CD4-positive, alpha-beta T cell treated with Interleukin-21 for 1 hour (primary cell): ENCODE measurements around the gene DMD.
"Not testable (repeated sequence)": the region's sequence is repeated elsewhere in the genome, so short reads cannot be mapped to it uniquely, and the experiment has no call there.

Experiments used
- DNase-seq: peaks from one replicate; pipeline ENCODE4 v3.0.0-alpha.2; 2020

The DMD gene

GRCh38 chrX:32592786-32593185 lies 618.6 kb downstream of the DMD start:
- DNase-seq = no peak

- no peak for DNase-seq
These were observed 619.8 kb downstream of the DMD start for GRCh38 chrX:32591589-32591988.

DNA sequence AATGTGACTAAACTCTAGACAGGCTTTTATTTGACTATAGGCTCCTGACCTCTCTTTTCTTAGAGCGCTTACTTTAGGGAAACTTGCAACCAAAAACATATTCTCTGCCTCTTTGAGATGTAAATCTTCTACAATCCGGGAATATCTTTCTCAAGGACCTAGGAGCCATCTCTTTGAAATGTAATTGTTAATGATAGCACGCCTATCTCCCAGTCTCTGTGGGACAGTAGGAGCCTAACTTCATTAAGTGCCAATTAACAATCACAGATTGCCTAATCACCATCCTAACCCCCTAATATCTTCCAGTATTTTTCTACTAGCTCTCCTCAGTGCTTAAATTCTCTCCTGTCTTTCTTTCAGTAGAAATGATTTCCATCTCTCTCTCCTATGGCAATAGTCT lies 628.6 kb downstream of the DMD start:
- DNase-seq = no peak

GRCh38 chrX:32576885-32577284 lies 634.5 kb downstream of the DMD start:
- no peak for DNase-seq

DNA sequence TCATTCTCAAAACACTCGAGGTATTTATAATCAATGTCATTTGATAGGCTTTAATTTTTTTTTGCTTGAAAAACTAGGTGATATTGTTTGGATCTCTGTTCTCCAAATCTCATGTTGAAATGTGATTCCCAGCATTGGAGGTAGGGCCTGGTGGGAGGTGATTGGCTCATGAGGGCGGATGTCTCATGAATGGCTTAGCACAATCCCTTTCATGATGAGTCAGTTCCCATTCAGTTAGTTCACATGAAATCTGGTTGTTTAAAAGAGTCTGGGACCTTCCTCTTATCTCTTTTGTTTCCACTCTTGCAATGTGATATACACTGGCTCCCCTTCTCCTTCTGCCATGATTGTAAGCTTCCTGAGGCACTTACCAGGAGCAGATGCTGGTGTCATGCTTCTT lies 638.7 kb downstream of the DMD start:
- no peak for DNase-seq

- no peak for DNase-seq
These were observed 639.8 kb downstream of the DMD start for GRCh38 chrX:32571579-32571978.

GRCh38 chrX:32562261-32562660 lies 649.1 kb downstream of the DMD start:
- no peak for DNase-seq

- no peak for DNase-seq
These were observed 666.2 kb downstream of the DMD start for GRCh38 chrX:32545101-32545500.

GRCh38 chrX:32538554-32538953 lies 672.8 kb downstream of the DMD start:
- DNase-seq = no peak

DNA sequence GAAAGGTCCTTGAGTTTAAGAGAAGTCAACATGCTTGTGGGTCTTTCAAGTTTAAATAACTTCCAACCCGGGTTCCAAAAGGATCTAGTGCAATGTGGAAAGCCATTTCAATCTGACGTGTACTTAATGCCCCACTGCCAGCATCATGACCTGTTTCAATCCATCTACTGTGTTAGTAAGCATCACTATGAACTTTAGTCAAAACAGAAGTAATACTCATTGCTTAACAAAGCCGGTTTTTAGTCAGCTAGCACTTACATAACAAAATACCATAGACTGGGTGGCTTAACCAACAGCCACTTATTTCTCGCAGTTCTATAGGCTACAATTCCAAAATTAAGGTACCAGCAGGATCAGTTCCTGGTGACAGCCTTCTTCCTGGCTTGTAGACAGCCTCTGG lies 677.5 kb downstream of the DMD start:
- no peak for DNase-seq

DNA sequence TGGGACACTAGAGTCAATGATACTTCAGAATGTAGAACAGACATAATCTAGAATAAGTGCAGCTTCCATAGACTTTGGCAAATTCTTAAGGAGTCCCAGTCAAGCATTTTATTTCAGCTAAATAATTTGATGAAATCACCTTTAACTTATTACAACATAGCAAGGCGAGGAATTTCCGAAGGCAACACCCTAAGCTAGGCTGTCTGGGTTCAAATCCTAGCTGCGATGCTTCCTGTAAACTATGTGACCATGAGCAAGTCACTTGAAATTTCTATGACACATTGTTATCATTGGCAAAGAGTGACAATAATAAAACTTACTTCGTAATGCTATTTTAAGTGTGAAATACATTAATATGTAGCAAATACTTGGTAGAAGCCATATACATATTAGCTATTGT lies 679.1 kb downstream of the DMD start:
- no peak for DNase-seq

DNA sequence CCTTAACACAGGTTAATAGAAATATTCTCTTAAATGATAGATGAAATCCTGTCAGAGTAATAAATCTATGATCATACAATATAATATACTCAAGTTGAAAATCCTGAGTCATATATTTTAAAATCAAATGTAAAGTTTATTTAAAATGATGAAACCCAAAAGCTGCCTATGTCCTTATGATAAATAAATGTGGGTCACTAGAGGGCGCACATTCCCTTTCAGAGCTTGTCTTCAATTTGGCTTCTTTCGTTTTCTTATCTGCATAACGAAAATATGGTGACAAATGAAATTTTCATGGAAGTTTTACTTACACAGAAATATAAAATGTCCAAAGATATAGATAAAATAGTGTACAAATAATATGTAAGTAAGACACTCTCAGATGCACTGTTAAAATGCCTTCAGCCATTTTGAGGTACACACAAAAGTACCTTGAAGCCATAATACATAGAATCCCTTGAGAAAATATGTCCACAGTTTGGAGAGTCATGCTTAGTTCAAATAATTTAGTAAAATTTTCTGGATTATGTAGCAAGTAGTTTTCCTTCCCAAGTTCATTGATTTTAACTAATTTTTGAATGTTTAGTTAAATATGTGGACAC lies 680.4 kb downstream of the DMD start:
- DNase-seq = peak; percentile 3

GRCh38 chrX:32528451-32528850 lies 682.9 kb downstream of the DMD start:
- DNase-seq = not testable (repeated sequence)

GRCh38 chrX:32525234-32525633 lies 686.1 kb downstream of the DMD start:
- no peak for DNase-seq

GRCh38 chrX:32524385-32524784 lies 687.0 kb downstream of the DMD start:
- no peak for DNase-seq

DNA sequence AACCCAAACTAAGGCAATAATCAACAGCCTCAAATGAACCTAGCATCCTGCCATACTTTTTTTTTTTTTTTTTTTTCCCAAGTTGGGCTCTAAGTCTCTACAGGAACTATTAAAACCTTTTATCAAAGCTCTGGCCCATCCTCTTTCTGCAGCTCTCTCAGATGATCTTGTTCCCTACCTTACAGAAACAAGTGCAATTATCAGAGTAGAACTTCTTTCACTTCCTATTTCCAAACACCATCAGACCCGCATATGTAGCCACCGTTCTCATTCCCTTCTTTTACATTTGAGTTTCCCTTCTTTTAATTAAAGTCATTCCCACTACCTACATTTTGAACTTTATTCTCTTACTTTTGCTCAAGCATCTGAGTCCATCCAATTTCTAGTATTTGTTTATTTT lies 690.6 kb downstream of the DMD start:
- no peak for DNase-seq

- DNase-seq = no peak
These were observed 696.4 kb downstream of the DMD start for GRCh38 chrX:32514986-32515385.

DNA sequence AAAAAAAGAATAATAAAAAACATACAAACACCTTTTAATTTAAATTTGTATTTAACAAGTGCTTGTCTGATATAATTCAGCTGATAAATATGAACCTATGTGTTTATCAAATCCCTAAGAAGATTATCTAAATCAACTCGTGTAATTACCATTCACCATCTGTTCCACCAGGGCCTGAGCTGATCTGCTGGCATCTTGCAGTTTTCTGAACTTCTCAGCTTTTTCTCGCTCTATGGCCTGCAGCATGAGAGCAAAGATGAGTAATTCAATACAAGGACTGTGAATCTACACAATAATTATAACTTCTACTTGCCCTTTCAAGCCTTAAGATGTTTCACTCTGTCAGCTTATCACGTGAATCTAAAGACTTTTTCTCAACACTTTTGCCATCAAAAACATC lies 709.7 kb downstream of the DMD start:
- DNase-seq = no peak

DNA sequence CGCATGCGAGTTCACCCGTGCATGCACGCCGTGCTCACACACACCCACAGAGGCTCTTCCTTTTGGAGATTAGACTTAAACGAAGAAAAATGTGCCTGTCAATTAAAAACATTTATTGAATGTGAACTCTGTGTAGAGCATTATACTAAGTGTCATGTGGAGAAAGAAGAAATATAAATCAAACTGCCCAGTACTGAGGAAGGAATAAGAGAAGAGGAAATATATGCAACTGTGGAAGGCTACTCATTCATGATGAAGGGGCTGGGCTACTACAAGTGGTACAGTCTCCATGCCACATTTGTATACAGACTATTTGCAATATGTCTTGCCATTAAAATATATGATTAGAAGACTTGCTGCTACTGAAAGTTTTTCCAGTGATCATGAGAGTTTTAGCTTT lies 714.7 kb downstream of the DMD start:
- DNase-seq = no peak

- DNase-seq = no peak
These were observed 715.5 kb downstream of the DMD start for GRCh38 chrX:32495855-32496254.

GRCh38 chrX:32489125-32489524 lies 722.2 kb downstream of the DMD start:
- DNase-seq = no peak

DNA sequence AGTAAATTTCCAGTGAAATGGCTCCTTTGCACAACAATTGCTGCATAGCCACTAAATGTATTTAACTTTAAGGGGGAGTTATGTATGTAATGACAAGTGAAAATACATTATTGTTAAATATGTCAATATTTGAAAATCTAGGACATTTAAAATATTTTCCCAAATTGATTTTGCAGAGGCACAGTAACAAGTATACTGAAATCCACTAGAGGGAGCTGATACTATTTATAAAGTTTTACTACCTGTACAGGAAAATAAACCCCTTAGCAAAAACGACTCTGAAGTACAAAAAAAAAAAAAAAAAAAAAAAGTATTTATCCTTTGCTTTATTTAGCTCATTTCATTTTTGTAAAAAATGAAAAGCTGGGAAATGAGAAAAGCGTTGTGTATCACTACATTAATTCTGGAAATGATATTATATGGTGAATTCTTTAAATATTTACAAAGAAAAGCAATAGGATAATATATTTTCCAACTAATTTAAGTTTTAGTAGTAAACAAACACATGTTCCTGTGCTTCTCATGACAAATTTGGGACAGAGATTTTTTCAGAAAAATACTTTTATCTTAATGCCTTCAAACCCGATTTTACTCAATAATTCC lies 727.7 kb downstream of the DMD start:
- no peak for DNase-seq

- no peak for DNase-seq
These were observed 731.3 kb downstream of the DMD start for GRCh38 chrX:32480019-32480418.

DNA sequence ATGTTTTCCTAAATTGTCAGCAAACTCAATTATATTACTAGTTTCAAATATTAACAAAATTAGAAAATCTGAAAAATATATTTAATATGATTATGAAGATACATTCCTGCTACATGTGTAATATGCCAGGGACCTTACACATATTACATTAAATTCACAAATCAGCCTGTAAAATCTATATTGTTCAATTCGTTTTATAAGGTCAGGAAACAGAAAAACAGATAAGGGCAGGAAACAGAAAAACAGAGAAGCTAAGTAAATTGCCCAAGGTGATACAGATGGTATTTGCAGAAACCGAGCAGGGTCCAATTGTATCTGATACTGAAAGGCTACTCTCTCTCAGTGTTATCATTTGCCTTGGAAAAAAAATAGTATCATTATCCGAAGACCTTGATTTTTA lies 739.0 kb downstream of the DMD start:
- no peak for DNase-seq

- no peak for DNase-seq
These were observed 755.6 kb downstream of the DMD start for GRCh38 chrX:32455704-32456103.
